Common myeloid progenitor, CD34-positive (primary cell): ENCODE data around the gene TACR1.
"Not testable (repeated sequence)": the region's sequence is repeated elsewhere in the genome, so short reads cannot be mapped to it uniquely, and the experiment has no call there.

Source experiments
- CTCF ChIA-PET: fragments of 350-600 bp; sonication (Branson Sonifier 250); formaldehyde crosslinking; loops from one replicate; lab custom pipeline; 2021; ENCODE audit warnings: antibody characterized with exemption; lab: Charles Lee
- POLR2A ChIA-PET: fragments of 350-600 bp; sonication (Branson Sonifier 250); formaldehyde crosslinking; loops from one replicate; lab custom pipeline; 2021; ENCODE audit warnings: antibody characterized with exemption; lab: Charles Lee
- DNase-seq, 3 donors: peaks; one replicate each; pipeline versions ENCODE4 v3.0.0 to v3.0.0-alpha.2; 2013
- H3K27ac ChIP-seq, 2 experiments: 1 replicate in 1 of 2; 2 replicates in 1 of 2; pipeline ENCODE4 v1.7.0; 2013; ENCODE audit warnings: inconsistent platforms in 2 of 2, low read length in 2 of 2, mild to moderate bottlenecking in 2 of 2, low read depth in 1 of 2, moderate library complexity in 1 of 2; ENCODE audit not compliant: severe bottlenecking in 2 of 2, insufficient read depth in 1 of 2, poor library complexity in 1 of 2
- H3K27me3 ChIP-seq, 5 experiments: replicated peaks in 2 of 5; 1 replicate in 3 of 5; 2 replicates in 2 of 5; pipeline versions ENCODE4 v1.6.1 to v1.7.0; 2013; ENCODE audit warnings: low read length in 4 of 5, mild to moderate bottlenecking in 2 of 5, moderate library complexity in 2 of 5, inconsistent platforms in 1 of 5; ENCODE audit not compliant: insufficient read depth in 5 of 5, control insufficient read depth in 4 of 5
- H3K36me3 ChIP-seq, 4 experiments: 1 replicate in 2 of 4; 2 replicates in 2 of 4; pipeline versions ENCODE4 v1.6.1 to v1.7.0; 2013; ENCODE audit warnings: low read length in 3 of 4, control low read depth in 1 of 4, mild to moderate bottlenecking in 1 of 4; ENCODE audit not compliant: control insufficient read depth in 4 of 4, insufficient read depth in 4 of 4
- H3K4me1 ChIP-seq, 4 experiments: 1 replicate in 3 of 4; 2 replicates in 1 of 4; pipeline versions ENCODE4 v1.6.1 to v1.7.1; 2013; ENCODE audit warnings: low read length in 3 of 4, mild to moderate bottlenecking in 3 of 4, control low read depth in 1 of 4, inconsistent platforms in 1 of 4, moderate library complexity in 1 of 4; ENCODE audit not compliant: control insufficient read depth in 4 of 4, insufficient read depth in 4 of 4; ENCODE audit errors: control extremely low read depth in 1 of 4
- H3K4me3 ChIP-seq, 7 experiments: 1 replicate in 4 of 7; 2 replicates in 3 of 7; pipeline versions ENCODE4 v1.5.1 to v1.7.0; 2013; ENCODE audit warnings: mild to moderate bottlenecking in 7 of 7, low read length in 6 of 7, moderate library complexity in 6 of 7, inconsistent platforms in 2 of 7, low read depth in 2 of 7, control low read depth in 1 of 7; ENCODE audit not compliant: insufficient read depth in 4 of 7, control insufficient read depth in 1 of 7; ENCODE audit errors: extremely low read depth in 1 of 7
- H3K9me3 ChIP-seq, 5 experiments: 1 replicate in 4 of 5; 2 replicates in 1 of 5; pipeline versions ENCODE4 v1.6.1 to v1.7.1; 2013; ENCODE audit warnings: low read length in 4 of 5, mild to moderate bottlenecking in 2 of 5, inconsistent platforms in 1 of 5, low read depth in 1 of 5, moderate library complexity in 1 of 5; ENCODE audit not compliant: control insufficient read depth in 4 of 5, insufficient read depth in 2 of 5; ENCODE audit errors: control extremely low read depth in 1 of 5
- WGBS: methylation state at CpG from one replicate; pipeline ENCODE4 v1.1.5; 2013; ENCODE audit not compliant: insufficient coverage; 5-methylcytosine and 5-hydroxymethylcytosine counted together

Gene TACR1

DNA sequence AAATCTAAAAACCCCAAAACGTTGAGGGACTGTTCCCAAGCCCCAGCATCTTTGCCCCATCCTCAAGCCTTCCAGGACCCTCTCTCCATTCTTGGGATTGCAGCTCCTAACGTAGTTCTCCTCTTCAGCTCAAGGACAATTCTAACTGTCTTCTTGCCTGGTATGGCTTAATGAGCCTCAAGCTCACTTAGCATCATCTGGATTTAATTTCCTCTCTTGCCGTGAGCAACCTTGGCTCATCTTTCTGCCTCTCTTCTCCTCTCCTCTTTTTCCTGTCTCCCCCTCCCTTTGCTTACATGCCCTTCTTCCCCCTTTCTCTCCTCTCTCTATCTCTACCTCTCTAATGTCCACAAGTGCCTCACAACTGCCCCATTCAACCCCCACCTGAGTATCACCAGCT, 44.2 kb downstream of the TACR1 start:
- Histone ChIP-seq H3K36me3 (no peaks in the 10 kb centered on the region), H3K27ac (no peak overlapping the region), H3K4me3 (no peak overlapping the region), H3K9me3 (no peaks in the 10 kb centered on the region), H3K27me3 (no peaks in the 10 kb centered on the region), H3K4me1 (no peaks in the 10 kb centered on the region)
- DNase-seq, result no peak
- WGBS, result 91% methylated on average over 3 of the region's 3 CpGs
- CTCF ChIA-PET, result interaction anchor here (0.7 to 4.5 kb wide), 5 partner anchors 20 to 474 kb away, joined by 3 to 16 read pairs (median 3); no protein-coding TSS in a partner anchor
- POLR2A ChIA-PET, result no interaction called here

DNA sequence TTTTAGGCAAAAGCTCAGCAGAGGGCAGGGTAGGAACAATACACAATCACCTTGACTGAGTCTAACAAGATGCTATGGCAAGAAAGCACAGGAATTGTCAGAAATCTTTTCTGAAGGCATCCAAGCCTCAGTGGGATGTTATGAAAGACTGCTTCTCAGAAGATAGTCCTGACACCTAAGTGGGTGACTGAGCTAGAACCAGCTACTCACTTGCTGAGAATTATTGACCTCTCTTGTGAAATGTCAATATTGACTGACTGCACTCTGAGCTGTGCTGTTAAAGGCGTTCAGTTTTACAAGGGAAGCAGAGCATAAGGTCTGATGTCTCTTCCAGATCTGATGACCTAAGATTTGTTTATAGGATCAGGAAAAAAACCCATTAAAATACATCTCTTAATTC, 46.1 kb downstream of the TACR1 start:
- no peaks in the 10 kb centered on the region for H3K36me3 ChIP-seq
- H3K27ac ChIP-seq, result no peak overlapping the region
- H3K9me3 ChIP-seq, result no peaks in the 10 kb centered on the region
- H3K4me1 ChIP-seq, result no peaks in the 10 kb centered on the region
- DNase-seq, result no peak
- H3K27me3 ChIP-seq, result no peaks in the 10 kb centered on the region
- POLR2A ChIA-PET, result no interaction called here
- no CpG with 5 or more reads among the region's 1 CpG for WGBS
- CTCF ChIA-PET, result interaction anchor here (0.8 kb wide), 1 partner anchor 12 kb away, joined by 3 read pairs; no protein-coding TSS in a partner anchor
- no peak overlapping the region for H3K4me3 ChIP-seq

DNA sequence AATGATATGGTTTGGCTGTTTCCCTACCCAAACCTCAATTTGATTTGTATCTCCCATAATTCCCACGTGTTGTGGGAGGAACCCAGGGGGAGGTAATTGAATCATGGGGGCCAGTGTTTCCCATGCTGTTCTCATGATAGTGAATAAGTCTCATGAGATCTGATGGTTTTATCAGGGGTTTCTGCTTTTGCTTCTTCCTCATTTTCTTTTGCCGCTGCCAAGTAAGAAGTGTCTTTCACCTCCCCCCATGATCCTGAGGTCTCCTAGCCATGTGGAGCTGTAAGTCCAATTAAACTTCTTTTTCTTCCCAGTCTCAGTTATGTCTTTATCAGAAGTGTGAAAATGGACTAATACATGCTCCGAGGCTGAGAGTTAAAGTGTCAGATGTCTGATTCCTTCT, 47.1 kb downstream of the TACR1 start:
- CTCF ChIA-PET, POLR2A ChIA-PET, H3K4me1 ChIP-seq, H3K36me3 ChIP-seq, H3K27ac ChIP-seq, H3K4me3 ChIP-seq, H3K9me3 ChIP-seq, H3K27me3 ChIP-seq: not testable (repeated sequence)
- WGBS, result 55% methylated on average over 2 of the region's 3 CpGs
- DNase-seq, result peak in 2 of 3 donors; percentile 26 to 71

DNA sequence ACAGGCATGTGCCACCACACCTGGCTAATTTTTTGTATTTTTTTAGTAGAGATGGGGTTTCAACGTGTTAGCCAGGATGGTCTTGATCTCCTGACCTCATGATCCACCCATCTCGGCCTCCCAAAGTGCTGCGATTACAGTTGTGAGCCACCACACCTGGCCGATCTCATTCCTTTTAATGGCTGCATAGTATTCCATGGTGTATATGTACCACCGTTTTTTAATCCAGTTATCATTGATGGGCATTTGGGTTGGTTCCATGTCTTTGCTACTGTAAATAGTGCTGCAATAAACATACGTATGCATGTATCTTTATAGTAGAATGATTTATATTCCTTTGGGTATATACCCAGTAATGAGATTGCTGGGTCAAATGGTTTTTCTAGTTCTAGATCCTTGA, 51.4 kb downstream of the TACR1 start:
- DNase-seq, CTCF ChIA-PET, H3K27me3 ChIP-seq, H3K4me3 ChIP-seq, POLR2A ChIA-PET, H3K27ac ChIP-seq, H3K9me3 ChIP-seq, H3K4me1 ChIP-seq, H3K36me3 ChIP-seq: not testable (repeated sequence)
- 100% methylated on average over 6 of the region's 6 CpGs for WGBS

DNA sequence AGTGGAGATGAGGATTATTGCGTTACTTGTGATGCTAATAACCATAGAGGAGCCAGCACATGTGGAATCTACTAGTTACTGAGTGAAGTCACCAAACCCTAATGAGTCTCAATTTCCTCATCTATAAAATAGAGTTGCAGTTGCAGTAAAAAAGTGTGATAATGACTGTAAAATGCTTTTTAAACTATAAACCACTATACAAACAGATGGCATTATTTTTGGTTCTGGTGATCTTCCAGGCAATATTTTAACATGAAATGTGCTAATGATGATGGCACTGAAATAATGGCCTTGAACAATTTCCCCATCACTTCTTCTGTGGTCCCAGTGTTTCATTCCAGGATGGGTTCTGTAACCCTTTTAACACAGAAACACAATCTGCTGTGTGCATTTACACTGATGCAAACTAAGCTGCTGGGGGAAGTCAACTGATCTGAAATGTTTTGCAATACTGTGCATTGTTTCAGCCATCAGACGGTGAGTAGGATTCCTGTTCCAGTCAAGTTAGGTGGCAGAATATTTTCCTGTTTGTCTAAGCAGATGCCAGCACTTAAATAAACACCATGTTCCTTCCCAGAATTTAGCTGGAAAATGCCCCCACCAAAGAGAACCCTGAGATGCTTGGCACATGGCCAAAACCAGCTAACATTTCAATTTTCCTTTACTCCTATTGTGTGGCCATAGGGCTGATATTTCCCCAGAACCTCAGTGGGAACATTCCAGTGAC, 52.6 kb downstream of the TACR1 start:
- H3K27me3 ChIP-seq, result no peaks in the 10 kb centered on the region
- H3K4me1 ChIP-seq, result no peaks in the 10 kb centered on the region
- WGBS, result no CpG with 5 or more reads among the region's 2 CpGs
- H3K4me3 ChIP-seq, result no peak overlapping the region
- ChIA-PET CTCF (interaction anchor here (0.8 kb wide), 1 partner anchor 103 kb away, joined by 3 read pairs; no protein-coding TSS in a partner anchor), POLR2A (no interaction called here)
- no peak for DNase-seq
- no peaks in the 10 kb centered on the region for H3K9me3 ChIP-seq
- no peaks in the 10 kb centered on the region for H3K36me3 ChIP-seq
- no peak overlapping the region for H3K27ac ChIP-seq

DNA sequence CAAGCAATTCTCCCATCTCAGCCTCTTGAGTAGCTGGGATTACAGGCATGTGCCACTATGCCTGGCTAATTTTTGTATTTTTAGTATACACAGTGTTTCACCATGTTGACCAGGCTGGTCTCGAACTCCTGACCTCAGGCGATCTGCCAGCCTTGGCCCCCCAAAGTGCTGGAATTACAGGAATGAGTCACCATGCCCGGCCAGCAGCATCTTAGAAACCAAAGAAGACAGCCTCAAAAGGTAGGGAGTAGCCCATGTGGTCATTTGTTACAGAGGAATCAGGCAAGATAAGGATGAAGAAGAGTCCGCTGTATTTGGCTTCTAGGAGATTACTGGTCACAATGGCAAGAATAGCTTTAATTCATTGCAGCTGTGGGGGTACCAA, 53.1 kb downstream of the TACR1 start:
- 97% methylated on average over 3 of the region's 4 CpGs for WGBS
- CTCF ChIA-PET, POLR2A ChIA-PET, H3K36me3 ChIP-seq, H3K9me3 ChIP-seq, DNase-seq, H3K27me3 ChIP-seq, H3K4me1 ChIP-seq, H3K27ac ChIP-seq, H3K4me3 ChIP-seq: not testable (repeated sequence)

DNA sequence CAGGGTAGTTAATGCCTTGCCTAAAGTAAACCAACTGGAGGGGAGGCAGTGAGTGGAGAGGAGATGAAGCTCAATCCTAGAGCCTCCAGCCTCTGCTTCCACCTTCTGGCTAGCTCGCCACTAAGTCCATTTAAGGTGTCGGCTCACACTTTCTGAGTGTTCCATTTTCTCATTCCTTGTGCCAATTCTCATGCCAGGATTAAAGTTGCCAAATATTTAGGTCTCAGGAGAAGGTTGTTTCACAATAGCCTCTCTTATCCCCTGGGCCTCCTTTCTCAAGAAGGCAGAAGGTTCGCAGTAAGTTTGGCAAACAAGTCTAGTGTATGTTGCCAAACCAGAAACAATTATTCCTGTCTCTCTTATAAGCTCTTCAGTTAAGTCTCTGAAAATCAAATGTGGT, 57.2 kb downstream of the TACR1 start:
- no peaks in the 10 kb centered on the region for H3K4me1 ChIP-seq
- H3K9me3 ChIP-seq, result no peaks in the 10 kb centered on the region
- WGBS, result 100% methylated on average over 2 of the region's 3 CpGs
- H3K4me3 ChIP-seq, result no peak overlapping the region
- CTCF ChIA-PET, result interaction anchor here (0.8 to 2.6 kb wide), 3 partner anchors 15 to 339 kb away, joined by 3 to 8 read pairs (median 6); no protein-coding TSS in a partner anchor
- peaks cover 0 to 5% (median 0%) of the 10 kb centered on the region in 5 experiments for H3K27me3 ChIP-seq
- H3K36me3 ChIP-seq, result no peaks in the 10 kb centered on the region
- POLR2A ChIA-PET, result no interaction called here
- no peak overlapping the region for H3K27ac ChIP-seq
- no peak for DNase-seq
